DOHH2 (cell line): Measurements from ENCODE around the gene DOHH.

Source experiments
- CTCF ChIP-seq: fragments of 200-600 bp; sonication (generic); IDR thresholded peaks from one replicate; pipeline ENCODE4 v1.5.1; 2014; ENCODE audit warnings: antibody characterized with exemption, mild to moderate bottlenecking, low read depth, low read length; ENCODE audit not compliant: poor library complexity, severe bottlenecking
- EZH2phosphoT487 ChIP-seq: fragments of 200-600 bp; sonication (generic); IDR thresholded peaks from 2 replicates; pipeline ENCODE4 v1.6.1; 2017; ENCODE audit warnings: borderline replicate concordance, mild to moderate bottlenecking, antibody characterized with exemption, low read length, moderate library complexity, mixed read lengths

GRCh38 chr19:3459089-3459881, 41.2 kb downstream of the DOHH start:
- TF ChIP-seq CTCF (no peak), EZH2phosphoT487 (no peak)
